GM12801 (cell line): Measurements from ENCODE around the gene PLA2G4B.

Experiments
- CTCF ChIP-seq: IDR thresholded peaks from one replicate; pipeline ENCODE4 v1.5.1; 2011; ENCODE audit warnings: control low read depth; ENCODE audit not compliant: insufficient read length; ENCODE audit errors: extremely low read depth

The PLA2G4B gene

GRCh38 chr15:41887893-41888292, 49.2 kb downstream of the PLA2G4B start:
- TF ChIP-seq CTCF = no peak

GRCh38 chr15:41888662-41889253, 50.1 kb downstream of the PLA2G4B start:
- TF ChIP-seq CTCF = no peak

GRCh38 chr15:41890050-41890690, 51.5 kb downstream of the PLA2G4B start:
- TF ChIP-seq CTCF = no peak

- no peak for TF ChIP-seq CTCF
Observed at GRCh38 chr15:41891226-41891625, 52.6 kb downstream of the PLA2G4B start.

GRCh38 chr15:41891946-41892345, 53.3 kb downstream of the PLA2G4B start:
- no peak for TF ChIP-seq CTCF

- TF ChIP-seq CTCF = no peak
Observed at GRCh38 chr15:41892621-41893421, 54.2 kb downstream of the PLA2G4B start.

- no peak for TF ChIP-seq CTCF
Observed at GRCh38 chr15:41893422-41894250, 55.0 kb downstream of the PLA2G4B start, which contains the start of gene SPTBN5. TSS of gene SPTBN5 (minus strand) at chr15:41894053. CDS start at chr15:41893497, 556 bp downstream.
